ENCODE measurements around the gene ST3GAL5.

ST3GAL5 gene

DNA sequence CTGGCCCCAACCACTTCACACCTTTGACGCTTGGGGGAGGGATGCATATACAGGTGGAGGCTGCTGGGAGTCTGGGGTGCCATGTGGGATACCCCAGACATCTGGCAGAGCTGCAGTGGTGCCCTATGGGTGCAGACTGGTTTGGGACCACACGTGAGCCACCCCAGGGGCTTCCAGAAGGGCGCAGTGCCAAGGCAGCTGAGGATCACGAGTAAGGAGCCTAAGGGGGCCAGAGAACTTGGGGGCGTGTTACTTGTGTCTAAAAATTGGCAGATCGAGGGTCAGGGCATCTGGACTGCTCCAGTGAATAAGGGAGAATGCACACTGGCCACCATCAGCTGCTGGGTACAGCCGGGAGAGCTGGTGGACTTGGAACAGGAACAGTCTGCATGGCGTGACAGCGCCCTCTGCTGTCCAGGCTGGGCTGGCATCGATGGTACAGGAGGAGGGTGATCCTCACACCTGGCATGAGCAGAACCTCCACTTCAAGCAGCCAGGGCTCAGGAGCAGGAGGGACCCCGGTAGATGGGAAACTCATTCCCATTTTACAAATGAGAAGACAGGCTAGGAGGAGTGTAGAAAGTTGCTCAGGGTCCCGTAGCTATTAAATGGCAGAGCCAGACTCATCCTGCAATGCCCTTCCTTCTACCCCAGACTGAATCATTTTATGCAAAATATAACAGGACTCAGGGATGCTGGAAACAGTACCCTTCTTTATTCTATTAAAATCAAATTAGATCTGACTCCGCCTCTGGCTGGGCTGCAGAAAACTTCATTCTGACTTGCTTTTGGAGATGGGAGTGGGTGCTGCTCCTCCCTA is 74.6 kb downstream of the ST3GAL5 start:
- no peak overlapping the region for H3K4me3 ChIP-seq (replicated peaks; ENCODE audit: insufficient read depth, low read length)
- TF ChIP-seq CTCF (IDR thresholded peaks at IDR 0.05; ENCODE audit: insufficient read depth, low read length), result peak; percentile 99
- TF ChIP-seq, protein P1, sequence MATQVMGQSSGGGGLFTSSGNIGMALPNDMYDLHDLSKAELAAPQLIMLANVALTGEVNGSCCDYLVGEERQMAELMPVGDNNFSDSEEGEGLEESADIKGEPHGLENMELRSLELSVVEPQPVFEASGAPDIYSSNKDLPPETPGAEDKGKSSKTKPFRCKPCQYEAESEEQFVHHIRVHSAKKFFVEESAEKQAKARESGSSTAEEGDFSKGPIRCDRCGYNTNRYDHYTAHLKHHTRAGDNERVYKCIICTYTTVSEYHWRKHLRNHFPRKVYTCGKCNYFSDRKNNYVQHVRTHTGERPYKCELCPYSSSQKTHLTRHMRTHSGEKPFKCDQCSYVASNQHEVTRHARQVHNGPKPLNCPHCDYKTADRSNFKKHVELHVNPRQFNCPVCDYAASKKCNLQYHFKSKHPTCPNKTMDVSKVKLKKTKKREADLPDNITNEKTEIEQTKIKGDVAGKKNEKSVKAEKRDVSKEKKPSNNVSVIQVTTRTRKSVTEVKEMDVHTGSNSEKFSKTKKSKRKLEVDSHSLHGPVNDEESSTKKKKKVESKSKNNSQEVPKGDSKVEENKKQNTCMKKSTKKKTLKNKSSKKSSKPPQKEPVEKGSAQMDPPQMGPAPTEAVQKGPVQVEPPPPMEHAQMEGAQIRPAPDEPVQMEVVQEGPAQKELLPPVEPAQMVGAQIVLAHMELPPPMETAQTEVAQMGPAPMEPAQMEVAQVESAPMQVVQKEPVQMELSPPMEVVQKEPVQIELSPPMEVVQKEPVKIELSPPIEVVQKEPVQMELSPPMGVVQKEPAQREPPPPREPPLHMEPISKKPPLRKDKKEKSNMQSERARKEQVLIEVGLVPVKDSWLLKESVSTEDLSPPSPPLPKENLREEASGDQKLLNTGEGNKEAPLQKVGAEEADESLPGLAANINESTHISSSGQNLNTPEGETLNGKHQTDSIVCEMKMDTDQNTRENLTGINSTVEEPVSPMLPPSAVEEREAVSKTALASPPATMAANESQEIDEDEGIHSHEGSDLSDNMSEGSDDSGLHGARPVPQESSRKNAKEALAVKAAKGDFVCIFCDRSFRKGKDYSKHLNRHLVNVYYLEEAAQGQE (IDR thresholded peaks at IDR 0.05; ENCODE audit: insufficient replicate concordance, low read depth), result no peak
- TF ChIP-seq GABPA (IDR thresholded peaks at IDR 0.05; ENCODE audit: low read depth), result no peak
- no peak overlapping the region for H3K27ac ChIP-seq (replicated peaks)
- H3K27me3 ChIP-seq (ENCODE audit: insufficient read depth, poor library complexity, severe bottlenecking), result no peaks in the 10 kb centered on the region
- peak; percentile 78 to 89 for DNase-seq (ENCODE audit: low read depth in 1 of 2, low spot score in 1 of 2)

- H3K4me3 ChIP-seq (replicated peaks; ENCODE audit: insufficient read depth, low read length), result no peak overlapping the region
- DNase-seq (ENCODE audit: low read depth in 1 of 2, low spot score in 1 of 2), result no peak
- H3K27me3 ChIP-seq (ENCODE audit: insufficient read depth, poor library complexity, severe bottlenecking), result no peaks in the 10 kb centered on the region
- no peak overlapping the region for H3K27ac ChIP-seq (replicated peaks)
- TF ChIP-seq, protein P1 (IDR thresholded peaks at IDR 0.05; ENCODE audit: insufficient replicate concordance, low read depth), result no peak
- TF ChIP-seq GABPA (IDR thresholded peaks at IDR 0.05; ENCODE audit: low read depth) (no peak), SPI1 (IDR thresholded peaks at IDR 0.05; ENCODE audit: borderline replicate concordance, low read depth) (no peak), CTCF (IDR thresholded peaks at IDR 0.05; ENCODE audit: insufficient read depth, low read length) (no peak), POLR2AphosphoS5 (IDR thresholded peaks at IDR 0.05; ENCODE audit: low read depth) (no peak)
These were observed 75.4 kb downstream of the ST3GAL5 start for GRCh38 chr2:85813211-85813981.

DNA sequence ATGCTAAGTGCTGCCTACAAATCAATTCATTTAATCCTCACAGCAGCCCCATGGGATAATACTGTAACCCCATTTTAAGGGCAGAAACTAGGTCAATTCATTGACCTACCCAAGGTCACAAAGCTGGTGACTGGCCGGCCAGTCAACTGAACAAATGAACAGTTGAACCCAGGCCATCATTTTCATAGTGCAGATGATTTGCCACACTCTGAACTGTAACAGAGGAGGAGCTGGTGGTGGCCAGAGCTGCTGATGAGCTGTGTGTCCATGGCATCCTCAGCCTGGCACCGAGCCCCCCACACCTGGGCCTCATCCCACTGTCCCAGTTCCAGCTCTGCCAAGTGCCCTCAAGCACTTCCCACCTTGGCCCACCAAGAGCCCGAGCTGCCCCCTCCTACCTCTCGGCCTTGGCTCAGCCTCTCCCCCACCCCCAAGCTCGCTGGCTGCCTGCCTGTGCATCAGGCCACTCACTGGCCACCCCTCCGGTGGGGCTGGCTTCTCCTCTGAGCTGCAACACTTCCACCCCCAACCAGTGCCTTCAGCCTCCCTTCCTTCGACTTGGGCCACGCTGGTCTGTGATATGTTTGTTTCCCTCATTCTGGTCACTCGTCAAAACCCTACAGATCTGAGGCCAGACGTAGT is 76.6 kb downstream of the ST3GAL5 start:
- DNase-seq (ENCODE audit: low read depth in 1 of 2, low spot score in 1 of 2), result no peak
- TF ChIP-seq CTCF (IDR thresholded peaks at IDR 0.05; ENCODE audit: insufficient read depth, low read length), result no peak
- TF ChIP-seq, protein P1 (IDR thresholded peaks at IDR 0.05; ENCODE audit: insufficient replicate concordance, low read depth), result no peak
- TF ChIP-seq GABPA (IDR thresholded peaks at IDR 0.05; ENCODE audit: low read depth), result no peak
- no peak for TF ChIP-seq SPI1 (IDR thresholded peaks at IDR 0.05; ENCODE audit: borderline replicate concordance, low read depth)
- no peak for TF ChIP-seq POLR2AphosphoS5 (IDR thresholded peaks at IDR 0.05; ENCODE audit: low read depth)
- H3K27ac ChIP-seq (replicated peaks), result no peak overlapping the region
- no peak overlapping the region for H3K4me3 ChIP-seq (replicated peaks; ENCODE audit: insufficient read depth, low read length)
- no peaks in the 10 kb centered on the region for H3K27me3 ChIP-seq (ENCODE audit: insufficient read depth, poor library complexity, severe bottlenecking)

Measured in HL-60 (cell line).